ENCODE data around the gene PTPN3. TPM values are rescaled to one million over a fixed set of nuclear protein-coding genes. Genes with fewer than 3 reads are reported as not detected.

PTPN3 gene
- total and polyA plus RNA-seq, 9 of the 15 experiments (the other 6 are each of a cell fraction or from before 2014, with no cell fraction given), result 0.02 TPM; not detected in 8

- TF ChIP-seq POLR3G (IDR thresholded peaks at IDR 0.05; ENCODE audit: extremely low read depth, insufficient read length, insufficient replicate concordance) (no peak), HOXB6 (CRISPR knock-in tag; IDR thresholded peaks at IDR 0.05; ENCODE audit: borderline replicate concordance) (no peak), ZNF24 (IDR thresholded peaks at IDR 0.05) (no peak), RBM17 (IDR thresholded peaks at IDR 0.05; ENCODE audit: borderline replicate concordance, low read depth, low read length) (no peak), ATF2 (CRISPR knock-in tag; IDR thresholded peaks at IDR 0.05) (no peak)
Observed at GRCh38 chr9:109459423-109459822, 38.7 kb downstream of the PTPN3 start (continued).

GRCh38 chr9:109458453-109459211, 39.5 kb downstream of the PTPN3 start:
- no peak for DNase-seq (ENCODE audit: extremely low read depth in 1 of 4, low spot score in 3 of 4)
- TF ChIP-seq HDAC8 (tag; IDR thresholded peaks at IDR 0.05), result no peak
- TF ChIP-seq ARID4B (CRISPR knock-in tag; IDR thresholded peaks at IDR 0.05), result no peak
- no peak for TF ChIP-seq ZNF253 (CRISPR knock-in tag; conservative IDR thresholded peaks at IDR 0.05)
- TF ChIP-seq CEBPZ (IDR thresholded peaks at IDR 0.05; ENCODE audit: borderline replicate concordance, low read depth, low read length), result no peak

More at GRCh38 chr9:109458453-109459211, 39.5 kb downstream of the PTPN3 start:
- ChIA-PET POLR2A (no interaction called here), CTCF (ENCODE audit: low intra/inter-chr PET ratio) (no interaction called here)
- no peak overlapping the region for H3K27ac ChIP-seq (ENCODE audit: extremely low read depth, low read depth, low read length)
- H3K4me1 ChIP-seq (replicated peaks in 1 of 2; ENCODE audit: control insufficient read depth in 2 of 2, insufficient read depth in 2 of 2, low read length in 2 of 2), result no peaks in the 10 kb centered on the region
- H3K4me2 ChIP-seq (ENCODE audit: insufficient read depth, low read length), result no peak overlapping the region
- WGBS (ENCODE audit: insufficient coverage, low coverage, missing lambda C conversion rate), result 2% methylated on average over 8 of the region's 8 CpGs
- FAIRE-seq (no peak), ATAC-seq (no peak)
- H3K27me3 ChIP-seq (ENCODE audit: control insufficient read depth in 2 of 2, insufficient read depth in 2 of 2, low read length in 2 of 2), result peaks cover 3 to 45% of the 10 kb centered on the region in 2 experiments; a peak in 4 of 5 replicates
- in situ Hi-C loops (cut with MboI) (no loop called here), intact Hi-C loops (cut with micrococcal nuclease) (no loop called here)
- no peaks in the 10 kb centered on the region for H3K9me1 ChIP-seq (ENCODE audit: control insufficient read depth, insufficient read depth, low read length)
- H3K79me2 ChIP-seq (ENCODE audit: control insufficient read depth, insufficient read depth, low read length), result no peaks in the 10 kb centered on the region
- no TSS peak for BruUV-seq (replicated peaks)
- no peak overlapping the region for H2AFZ ChIP-seq (ENCODE audit: low read depth, low read length)
- H3K4me3 ChIP-seq, result no peak overlapping the region
- H3K9ac ChIP-seq (ENCODE audit: insufficient read depth in 1 of 2, low read depth in 2 of 2, low read length in 2 of 2), result no peak overlapping the region
- H4K20me1 ChIP-seq (replicated peaks; ENCODE audit: control insufficient read depth, insufficient read depth, low read length), result no peaks in the 10 kb centered on the region
- H3K36me3 ChIP-seq (ENCODE audit: control insufficient read depth, insufficient read depth, low read length), result no peaks in the 10 kb centered on the region
- H3K9me3 ChIP-seq (replicated peaks; ENCODE audit: control insufficient read depth, insufficient read depth, low read depth, low read length), result no peaks in the 10 kb centered on the region
